ENCODE results near the gene CASP10. TPM values are rescaled to one million over a fixed set of nuclear protein-coding genes. Genes with fewer than 3 reads are reported as not detected.

Gene CASP10
- total and polyA plus RNA-seq, 2 of the 8 experiments (the other 6 are each of a cell fraction or from before 2014, with no cell fraction given) = 2.3 to 4.0 TPM

DNA sequence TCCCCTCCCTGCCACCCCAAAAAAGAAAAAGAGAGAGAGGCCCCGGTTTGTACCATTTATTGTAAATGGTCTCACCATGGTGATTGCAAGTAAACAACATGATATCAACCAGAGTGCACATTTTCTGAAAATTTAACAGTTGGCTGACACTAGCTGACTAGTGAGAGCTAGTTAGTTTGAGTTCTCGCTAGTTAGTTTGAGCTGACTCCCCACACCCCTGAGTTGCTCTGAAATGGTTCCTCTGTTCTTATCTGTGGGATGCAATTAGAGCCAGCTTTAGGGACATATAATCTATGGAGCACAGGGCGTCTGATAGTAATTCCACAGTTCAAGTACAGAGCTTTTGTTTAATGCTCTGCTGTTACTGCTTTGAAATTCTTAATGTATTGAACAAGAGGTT, 13.1 kb downstream of the CASP10 start:
- Histone ChIP-seq H3K27ac (ENCODE audit: low read depth, low read length) (no peak overlapping the region), H3K36me3 (ENCODE audit: control insufficient read depth in 2 of 4, insufficient read depth in 4 of 4, low read length in 3 of 4) (no peaks in the 10 kb centered on the region), H3K23me2 (ENCODE audit: low read depth, low read length) (no peaks in the 10 kb centered on the region; the same call in 1 of the 2 replicates), H3K4me1 (replicated peaks in 1 of 4; ENCODE audit: control insufficient read depth in 3 of 4, insufficient read depth in 4 of 4, low read length in 3 of 4) (no peaks in the 10 kb centered on the region; a peak in 1 of 7 replicates), H4K20me1 (replicated peaks in 1 of 2; ENCODE audit: control insufficient read depth in 1 of 2, insufficient read depth in 2 of 2, low read length in 2 of 2) (no peaks in the 10 kb centered on the region), H3K79me2 (ENCODE audit: control insufficient read depth in 1 of 2, insufficient read depth in 2 of 2, low read length in 2 of 2) (no peaks in the 10 kb centered on the region), H3K27me3 (replicated peaks in 1 of 4; ENCODE audit: control insufficient read depth in 3 of 4, extremely low read depth in 1 of 4, insufficient read depth in 3 of 4, low read length in 3 of 4) (no peaks in the 10 kb centered on the region), H4K91ac (replicated peaks; ENCODE audit: insufficient read length, low read length) (no peak overlapping the region), H4K8ac (ENCODE audit: extremely low read depth, insufficient read depth, low read length) (no peak overlapping the region), H3K23ac (ENCODE audit: insufficient read length) (no peak overlapping the region), H3K4me3 (ENCODE audit: extremely low read depth in 1 of 4, insufficient read depth in 2 of 4, low read depth in 3 of 4, low read length in 4 of 4) (no peak overlapping the region), H2BK15ac (ENCODE audit: low read length) (no peak overlapping the region), H4K5ac (ENCODE audit: insufficient read length, low read depth, low read length) (no peak overlapping the region), H2BK12ac (ENCODE audit: low read depth, low read length) (no peak overlapping the region), H2BK20ac (ENCODE audit: low read length) (no peak overlapping the region), H2AFZ (ENCODE audit: low read length) (no peak overlapping the region), H3K4ac (replicated peaks; ENCODE audit: insufficient read length, low read depth, low read length) (no peak overlapping the region), H2AK5ac (ENCODE audit: low read depth, low read length) (no peak overlapping the region), H3K9ac (replicated peaks in 1 of 4; ENCODE audit: extremely low read depth in 1 of 4, low read depth in 3 of 4, low read length in 3 of 4) (no peak overlapping the region), H3K18ac (ENCODE audit: extremely low read depth, low read length) (no peak overlapping the region), H3K14ac (ENCODE audit: insufficient read length) (no peak overlapping the region), H3K9me3 (ENCODE audit: insufficient read depth in 2 of 2, low read depth in 1 of 2, low read length in 1 of 2) (no peaks in the 10 kb centered on the region), H3K4me2 (ENCODE audit: insufficient read depth in 1 of 2, low read depth in 2 of 2, low read length in 2 of 2) (no peak overlapping the region), H3K56ac (replicated peaks; ENCODE audit: insufficient read length, low read depth, low read length) (no peak overlapping the region), H2BK120ac (replicated peaks; ENCODE audit: low read depth, low read length) (no peak overlapping the region), H3K79me1 (ENCODE audit: low read depth, low read length) (no peaks in the 10 kb centered on the region), H2BK5ac (ENCODE audit: low read depth, low read length) (no peak overlapping the region)
- TF ChIP-seq POLR2AphosphoS5 (IDR thresholded peaks at IDR 0.05; ENCODE audit: low read depth, low read length) = no peak
- no peak for TF ChIP-seq SRF (IDR thresholded peaks at IDR 0.05; ENCODE audit: low read depth, low read length)
- no peak for TF ChIP-seq CTBP2 (IDR thresholded peaks at IDR 0.05; ENCODE audit: borderline replicate concordance, insufficient read depth, insufficient read length, low read length)
- no peak for TF ChIP-seq EP300 (IDR thresholded peaks at IDR 0.05; ENCODE audit: borderline replicate concordance in 1 of 2, low read depth in 2 of 2, low read length in 2 of 2)
- no peak for TF ChIP-seq HDAC2 (IDR thresholded peaks at IDR 0.05; ENCODE audit: borderline replicate concordance in 1 of 2, low read depth in 2 of 2, low read length in 2 of 2)
- no peak for TF ChIP-seq YY1 (IDR thresholded peaks at IDR 0.05; ENCODE audit: low read depth, low read length)
- no peak for TF ChIP-seq ZNF274 (IDR thresholded peaks at IDR 0.05; ENCODE audit: borderline replicate concordance, extremely low read depth, low read length)
- no peak for TF ChIP-seq SP2 (IDR thresholded peaks at IDR 0.05; ENCODE audit: low read length)
- TF ChIP-seq, protein P1, sequence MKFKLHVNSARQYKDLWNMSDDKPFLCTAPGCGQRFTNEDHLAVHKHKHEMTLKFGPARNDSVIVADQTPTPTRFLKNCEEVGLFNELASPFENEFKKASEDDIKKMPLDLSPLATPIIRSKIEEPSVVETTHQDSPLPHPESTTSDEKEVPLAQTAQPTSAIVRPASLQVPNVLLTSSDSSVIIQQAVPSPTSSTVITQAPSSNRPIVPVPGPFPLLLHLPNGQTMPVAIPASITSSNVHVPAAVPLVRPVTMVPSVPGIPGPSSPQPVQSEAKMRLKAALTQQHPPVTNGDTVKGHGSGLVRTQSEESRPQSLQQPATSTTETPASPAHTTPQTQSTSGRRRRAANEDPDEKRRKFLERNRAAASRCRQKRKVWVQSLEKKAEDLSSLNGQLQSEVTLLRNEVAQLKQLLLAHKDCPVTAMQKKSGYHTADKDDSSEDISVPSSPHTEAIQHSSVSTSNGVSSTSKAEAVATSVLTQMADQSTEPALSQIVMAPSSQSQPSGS (IDR thresholded peaks at IDR 0.05; ENCODE audit: low read length) = no peak
- no peak for TF ChIP-seq USF2 (IDR thresholded peaks at IDR 0.05; ENCODE audit: low read length)
- ChIA-PET CTCF (ENCODE audit: partially characterized antibody) (interaction anchor here (1.1 to 3.1 kb wide), 7 partner anchors 10 to 295 kb away, joined by 3 to 11 read pairs (median 6); partner anchors contain the start of gene CASP10), POLR2A (ENCODE audit: partially characterized antibody) (interaction anchor here (0.8 kb wide), 1 partner anchor 13 kb away, joined by 3 read pairs; the partner anchor contains the start of gene CASP10)
- DNase-seq (ENCODE audit: low read depth in 1 of 2, low spot score in 2 of 2) (no peak), FAIRE-seq (no peak)
- WGBS, 2 experiments (ENCODE audit: extremely low coverage in 1 of 2, insufficient coverage in 1 of 2, insufficient read length in 1 of 2, insufficient replicate concordance in 2 of 2, low coverage in 1 of 2, low lambda C conversion rate in 2 of 2, missing lambda C conversion rate in 1 of 2) = 90% methylated on average over 3 of the region's 3 CpGs; no CpG with 5 or more reads in 1 of the 2 experiments

Measured in H1 (cell line).